RWPE2 (cell line): ENCODE measurements around the gene PHKG1.
"Not testable (repeated sequence)": the region's sequence is repeated elsewhere in the genome, so short reads cannot be mapped to it uniquely, and the experiment has no call there.

Experiments
- ATAC-seq: fragments of 200-7000 bp; cut with Tn5 transposase; 3 replicates; pipeline ENCODE4 v1.9.1; 2021; ENCODE audit warnings: low read depth
- DNase-seq: peaks from one replicate; pipeline ENCODE4 v3.0.0-alpha.2; 2020; ENCODE audit warnings: low spot score
- H3K27ac ChIP-seq: fragments of 450-650 bp; 2 replicates; pipeline ENCODE4 v1.5.1; 2017; ENCODE audit warnings: mild to moderate bottlenecking; ENCODE audit not compliant: poor library complexity, severe bottlenecking
- H3K27me3 ChIP-seq: fragments of 250-450 bp; sonication (Bioruptor Pico); 2 replicates; pipeline ENCODE4 v1.5.1; 2021; ENCODE audit warnings: mild to moderate bottlenecking, moderate library complexity; ENCODE audit not compliant: insufficient read depth, poor library complexity, severe bottlenecking
- H3K36me3 ChIP-seq: fragments of 250-450 bp; sonication (Bioruptor Pico); 2 replicates; pipeline ENCODE4 v1.5.1; 2020; ENCODE audit warnings: low read depth, mild to moderate bottlenecking, moderate library complexity
- H3K4me1 ChIP-seq: fragments of 250-450 bp; sonication (Bioruptor Pico); 2 replicates; pipeline ENCODE4 v1.5.1; 2021; ENCODE audit warnings: mild to moderate bottlenecking, moderate library complexity; ENCODE audit not compliant: insufficient read depth, poor library complexity, severe bottlenecking
- H3K4me3 ChIP-seq: fragments of 250-450 bp; sonication (Bioruptor Pico); 2 replicates; pipeline ENCODE4 v1.5.1; 2021; ENCODE audit warnings: mild to moderate bottlenecking, moderate library complexity; ENCODE audit not compliant: severe bottlenecking
- H3K9me3 ChIP-seq: fragments of 250-450 bp; sonication (Bioruptor Pico); 2 replicates; pipeline ENCODE4 v1.5.1; 2021; ENCODE audit warnings: mild to moderate bottlenecking, moderate library complexity; ENCODE audit not compliant: severe bottlenecking
- CTCF ChIP-seq: fragments of 450-650 bp; IDR thresholded peaks from one replicate; pipeline ENCODE4 v1.5.1; 2017; ENCODE audit warnings: mild to moderate bottlenecking, moderate library complexity; ENCODE audit not compliant: poor library complexity, severe bottlenecking

The PHKG1 gene

GRCh38 chr7:56048245-56048644 is 44.5 kb downstream of the PHKG1 start:
- ATAC-seq: no peak
- DNase-seq: no peak
- no peak overlapping the region for H3K27ac ChIP-seq
- no peaks in the 10 kb centered on the region for H3K27me3 ChIP-seq
- no peaks in the 10 kb centered on the region for H3K9me3 ChIP-seq
- peaks cover 18% of the 10 kb centered on the region for H3K36me3 ChIP-seq
- no peak for TF ChIP-seq CTCF
- peaks cover 5% of the 10 kb centered on the region for H3K4me1 ChIP-seq
- H3K4me3 ChIP-seq: no peak overlapping the region

GRCh38 chr7:56047446-56048116 is 45.2 kb downstream of the PHKG1 start:
- H3K4me3 ChIP-seq, ATAC-seq, H3K9me3 ChIP-seq, H3K4me1 ChIP-seq, DNase-seq, H3K27me3 ChIP-seq, H3K27ac ChIP-seq: not testable (repeated sequence)
- H3K36me3 ChIP-seq: peaks cover 13% of the 10 kb centered on the region

- no peak for TF ChIP-seq CTCF
- Histone ChIP-seq H3K27me3 (no peaks in the 10 kb centered on the region), H3K4me1 (no peaks in the 10 kb centered on the region), H3K27ac (no peak overlapping the region), H3K4me3 (no peak overlapping the region), H3K36me3 (0 out of 2 replicates have a peak, but pooled peaks cover 9% of the 10 kb centered on the region), H3K9me3 (no peaks in the 10 kb centered on the region)
- DNase-seq (no peak), ATAC-seq (no peak)
Measured at GRCh38 chr7:56046721-56047445, 45.9 kb downstream of the PHKG1 start.

- not testable (repeated sequence) for H3K27ac ChIP-seq, H3K9me3 ChIP-seq, ATAC-seq, H3K4me3 ChIP-seq, H3K4me1 ChIP-seq, DNase-seq, H3K27me3 ChIP-seq, H3K36me3 ChIP-seq
Measured at GRCh38 chr7:56045758-56046157, 47.0 kb downstream of the PHKG1 start.

GRCh38 chr7:56040730-56041129 is 52.0 kb downstream of the PHKG1 start:
- Histone ChIP-seq H3K27me3 (no peaks in the 10 kb centered on the region), H3K4me1 (no peaks in the 10 kb centered on the region), H3K4me3 (no peak overlapping the region), H3K9me3 (no peaks in the 10 kb centered on the region), H3K27ac (no peak overlapping the region), H3K36me3 (peaks cover 18% of the 10 kb centered on the region)
- no peak for DNase-seq
- ATAC-seq: no peak
- TF ChIP-seq CTCF: no peak
